Left renal cortex interstitium (tissue), 4 donors: Measurements from ENCODE around the gene CLEC5A. TPM values are rescaled to one million over a fixed set of nuclear protein-coding genes. Genes with fewer than 3 reads are reported as not detected.
"Not testable (repeated sequence)": the region's sequence is repeated elsewhere in the genome, so short reads cannot be mapped to it uniquely, and the experiment has no call there.

Experiments used
- DNase-seq, 4 donors: peaks; one replicate each; pipeline ENCODE4 v3.0.0-alpha.2; 2013; ENCODE audit warnings: low read depth in 4 of 4, low spot score in 2 of 4, missing footprints in 1 of 4
- polyA plus RNA-seq, 4 donors: library from polyadenylated mRNA; unstranded; fragments of 120-200 nt; gene quantifications; one replicate each; pipeline ENCODE4 v1.2.1, GENCODE V29; 2013; ENCODE audit not compliant: insufficient read length in 4 of 4

Gene CLEC5A
- polyA plus RNA-seq, 4 donors, result 0.27 to 0.72 (median 0.48) TPM

GRCh38 chr7:141949451-141949850 lies 2.7 kb upstream of the CLEC5A start:
- DNase-seq, result no peak

- no peak for DNase-seq
Measured at GRCh38 chr7:141949021-141949420, 2.2 kb upstream of the CLEC5A start.

- no peak for DNase-seq
Measured at GRCh38 chr7:141945356-141945755, 1.4 kb downstream of the CLEC5A start.

GRCh38 chr7:141944811-141945210 lies 2.0 kb downstream of the CLEC5A start:
- no peak for DNase-seq

- DNase-seq, result no peak
Measured at GRCh38 chr7:141943846-141944245, 2.9 kb downstream of the CLEC5A start.

- no peak for DNase-seq
Measured at GRCh38 chr7:141941075-141941474, 5.7 kb downstream of the CLEC5A start.

- DNase-seq, result no peak
Measured at GRCh38 chr7:141930211-141930610, 16.6 kb downstream of the CLEC5A start.

- no peak for DNase-seq
Measured at GRCh38 chr7:141928845-141929195, 18.0 kb downstream of the CLEC5A start.

- DNase-seq, result no peak
Measured at GRCh38 chr7:141928146-141928844, 18.5 kb downstream of the CLEC5A start.

- DNase-seq, result no peak
Measured at GRCh38 chr7:141920281-141920680, 26.5 kb downstream of the CLEC5A start.

- no peak for DNase-seq
Measured at GRCh38 chr7:141916099-141916498, 30.7 kb downstream of the CLEC5A start, which contains the start of gene OR9A4. Gene OR9A4 (plus strand): TSS chr7:141916399. CDS start chr7:141918876, 2,477 bp downstream.

- DNase-seq, result no peak
Measured at GRCh38 chr7:141915565-141915964, 31.2 kb downstream of the CLEC5A start.

- no peak for DNase-seq
Measured at GRCh38 chr7:141911391-141911790, 35.4 kb downstream of the CLEC5A start.

GRCh38 chr7:141906285-141906684 lies 40.5 kb downstream of the CLEC5A start:
- no peak for DNase-seq

GRCh38 chr7:141899366-141899765 lies 47.4 kb downstream of the CLEC5A start:
- not testable (repeated sequence) for DNase-seq

- DNase-seq, result no peak
Measured at GRCh38 chr7:141891336-141891735, 55.4 kb downstream of the CLEC5A start.

GRCh38 chr7:141889321-141889720 lies 57.5 kb downstream of the CLEC5A start:
- DNase-seq, result no peak

GRCh38 chr7:141884539-141885225 lies 62.1 kb downstream of the CLEC5A start:
- no peak for DNase-seq

GRCh38 chr7:141880960-141881359 lies 65.8 kb downstream of the CLEC5A start:
- no peak for DNase-seq

GRCh38 chr7:141877365-141877764 lies 69.4 kb downstream of the CLEC5A start:
- DNase-seq, result no peak
